GM23338 (cell line): Measurements from ENCODE around the gene TPCN2.

Experiments
- CTCF ChIP-seq, 2 experiments: fragments of 200-600 bp in 1 of 2; sonication (generic) in 1 of 2; conservative IDR thresholded peaks; 2 replicates each; pipeline versions ENCODE4 v1.5.1 to v1.6.1; 2016 to 2017; ENCODE audit warnings: antibody characterized with exemption in 2 of 2, low read depth in 2 of 2, mild to moderate bottlenecking in 2 of 2, moderate library complexity in 1 of 2
- EZH2 ChIP-seq: fragments of 200-600 bp; sonication (generic); IDR thresholded peaks from one replicate; pipeline ENCODE4 v1.8.0; 2017; ENCODE audit warnings: antibody characterized with exemption, mild to moderate bottlenecking, low read depth; ENCODE audit not compliant: unreplicated experiment

- TF ChIP-seq CTCF (conservative IDR thresholded peaks at IDR 0.05; ENCODE audit: low read depth in 2 of 2) (no peak), EZH2 (no peak)
These were observed 23.2 kb downstream of the TPCN2 start for GRCh38 chr11:69071956-69072355.
